ENCODE measurements around the gene STK32A.

The STK32A gene

DNA sequence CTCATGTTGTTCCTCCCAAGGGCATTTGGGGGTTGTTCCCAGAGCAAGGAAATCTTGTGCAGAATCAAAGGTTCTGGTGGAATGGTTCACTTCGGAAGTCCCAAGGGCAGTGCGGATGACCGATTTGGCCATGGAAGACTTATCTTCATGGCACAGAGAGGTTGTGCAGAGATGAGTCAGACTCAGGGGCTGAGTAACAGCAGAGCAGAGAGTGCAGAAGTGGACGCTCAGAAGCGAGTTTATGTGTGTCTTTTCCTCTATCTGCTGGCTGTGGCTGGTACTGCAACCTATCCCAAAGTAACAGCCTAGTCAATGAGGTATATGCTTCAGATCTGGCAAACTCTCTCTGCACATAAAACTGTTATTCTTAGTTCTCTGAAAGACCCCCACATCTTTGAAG lies 157.0 kb downstream of the STK32A start:
- DNase-seq (ENCODE audit: low read depth in 2 of 2) = peak; percentile 30 to 36

GRCh38 chr5:147393874-147394672 lies 159.2 kb downstream of the STK32A start:
- no peak for DNase-seq (ENCODE audit: low read depth in 2 of 2)

DNA sequence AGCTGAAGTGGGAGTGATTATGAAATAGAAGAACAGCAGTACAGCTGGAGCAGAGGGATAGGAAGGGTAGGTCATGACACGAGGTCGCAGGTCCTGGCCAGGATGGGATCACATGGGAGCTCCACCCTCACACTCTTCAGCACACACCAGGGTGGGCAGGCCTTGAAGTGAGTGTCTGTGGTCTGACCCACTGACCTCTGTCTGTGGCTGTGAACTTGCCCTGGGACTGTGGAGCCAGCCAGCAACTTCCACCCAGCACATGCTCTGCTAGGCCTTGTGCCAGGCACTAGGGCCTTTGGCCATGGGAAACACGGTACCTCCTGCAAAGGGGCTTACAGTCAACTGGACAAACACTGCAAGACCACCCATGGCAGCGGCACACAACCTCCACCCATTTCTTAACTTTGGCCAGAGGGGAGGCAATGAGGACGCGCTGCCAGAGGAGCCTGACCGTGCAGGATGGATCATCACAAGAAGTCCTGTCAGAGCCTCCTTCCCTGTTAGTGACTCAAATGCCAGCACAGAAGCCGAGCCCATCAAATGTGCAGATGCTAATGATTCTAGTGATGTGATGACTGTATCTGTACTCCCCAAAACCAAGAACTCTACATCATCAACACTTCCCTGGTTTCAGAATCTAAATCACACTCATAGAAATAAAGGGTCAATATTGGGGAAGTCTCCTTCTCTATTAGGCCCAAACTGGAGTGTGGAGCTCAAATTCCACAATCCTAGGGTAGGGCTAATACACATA lies 161.4 kb downstream of the STK32A start:
- DNase-seq (ENCODE audit: low read depth in 2 of 2) = no peak

DNA sequence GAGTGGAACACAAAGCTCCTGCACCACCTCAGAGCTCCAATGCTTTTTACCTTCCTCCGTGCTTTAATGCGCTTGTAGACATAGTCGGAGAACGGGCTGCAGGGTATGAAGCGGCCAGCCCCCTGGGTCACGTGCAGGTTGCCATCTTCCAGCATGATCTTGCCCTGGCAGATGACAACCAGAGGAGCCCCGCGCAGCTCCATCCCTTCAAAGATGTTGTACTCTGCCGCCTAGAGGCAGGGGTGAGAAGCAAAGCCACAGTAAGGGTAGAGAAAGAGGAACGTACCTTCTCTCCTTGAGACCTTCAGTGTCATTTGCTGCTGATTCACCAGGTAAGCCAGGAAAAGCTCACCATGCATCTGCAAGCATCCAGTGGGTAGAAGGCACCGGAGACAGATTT lies 162.8 kb downstream of the STK32A start:
- DNase-seq (ENCODE audit: low read depth in 2 of 2) = no peak

- DNase-seq (ENCODE audit: low read depth in 2 of 2) = peak; percentile 57 to 64
These were observed 164.0 kb downstream of the STK32A start for GRCh38 chr5:147398860-147399259.

GRCh38 chr5:147400126-147400809 lies 165.4 kb downstream of the STK32A start:
- DNase-seq (ENCODE audit: low read depth in 2 of 2) = no peak

DNA sequence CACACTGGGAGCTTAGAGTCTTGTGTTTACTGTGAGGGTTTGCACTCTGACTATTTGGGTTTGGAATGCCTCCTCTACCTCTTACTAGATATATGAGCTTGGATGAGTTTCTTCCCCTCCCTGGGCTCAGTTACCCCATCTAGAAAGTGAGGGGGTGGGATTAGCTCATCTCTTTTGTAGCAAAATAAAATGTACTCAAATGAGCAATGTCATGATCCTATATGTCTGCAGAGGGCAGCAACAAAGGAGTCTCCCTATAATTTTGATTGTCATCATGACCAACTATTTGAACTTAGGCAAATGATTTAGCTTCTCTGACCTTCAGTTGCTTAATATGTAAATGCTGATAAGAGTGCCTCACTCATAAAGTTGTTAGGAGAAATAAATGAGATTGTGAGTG lies 166.1 kb downstream of the STK32A start:
- no peak for DNase-seq (ENCODE audit: low read depth in 2 of 2)

DNA sequence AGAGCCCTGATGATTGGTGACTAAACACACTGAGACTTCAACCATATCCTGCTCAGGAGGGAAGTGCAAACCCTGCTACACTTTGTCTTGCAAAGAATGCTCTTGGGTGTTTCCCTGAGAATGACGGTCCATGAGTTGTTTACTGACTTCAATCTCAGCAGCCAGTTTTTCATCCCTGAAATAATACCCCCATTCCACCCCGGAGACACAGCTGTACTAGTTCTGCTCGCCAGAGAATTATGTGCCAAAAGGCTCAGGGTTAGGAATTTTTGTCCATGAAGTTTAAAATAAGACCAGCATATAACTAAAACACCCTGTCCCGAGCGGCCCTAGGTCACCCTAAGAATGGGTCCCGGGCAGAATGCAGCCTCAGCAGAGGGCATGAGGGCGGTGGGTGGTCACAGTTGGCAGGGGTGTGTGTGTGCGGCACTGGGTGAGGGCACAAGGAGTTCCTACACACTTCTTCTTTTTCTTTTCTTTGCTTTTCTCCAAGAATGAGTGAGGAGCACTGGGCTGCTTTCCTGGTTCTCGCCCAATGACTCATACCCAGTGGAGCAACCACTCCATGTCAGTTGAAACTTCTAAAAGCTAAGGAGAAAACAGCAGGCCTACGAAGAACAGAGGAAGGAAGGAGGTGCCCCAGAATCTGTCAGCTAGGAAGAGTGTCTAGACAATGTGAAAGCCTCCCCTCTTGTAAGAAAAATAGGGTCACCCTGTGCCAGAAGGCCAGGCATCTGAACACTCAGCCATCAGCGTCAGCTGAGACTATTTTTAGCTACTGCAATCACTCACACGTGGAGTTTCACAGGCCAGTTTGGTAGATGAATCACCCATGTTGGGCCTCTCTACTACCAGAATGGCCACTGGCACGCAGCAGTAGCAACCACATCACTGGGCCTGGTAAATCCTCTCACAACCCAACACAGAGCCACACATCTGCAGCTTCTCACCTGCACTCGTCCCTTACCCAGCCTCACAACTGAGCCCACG lies 169.1 kb downstream of the STK32A start:
- peak; percentile 86 to 88 for DNase-seq (ENCODE audit: low read depth in 2 of 2)

GRCh38 chr5:147404706-147405105 lies 169.9 kb downstream of the STK32A start:
- DNase-seq (ENCODE audit: low read depth in 2 of 2) = no peak

- DNase-seq (ENCODE audit: low read depth in 2 of 2) = no peak
These were observed 171.8 kb downstream of the STK32A start for GRCh38 chr5:147406636-147407035.

DNA sequence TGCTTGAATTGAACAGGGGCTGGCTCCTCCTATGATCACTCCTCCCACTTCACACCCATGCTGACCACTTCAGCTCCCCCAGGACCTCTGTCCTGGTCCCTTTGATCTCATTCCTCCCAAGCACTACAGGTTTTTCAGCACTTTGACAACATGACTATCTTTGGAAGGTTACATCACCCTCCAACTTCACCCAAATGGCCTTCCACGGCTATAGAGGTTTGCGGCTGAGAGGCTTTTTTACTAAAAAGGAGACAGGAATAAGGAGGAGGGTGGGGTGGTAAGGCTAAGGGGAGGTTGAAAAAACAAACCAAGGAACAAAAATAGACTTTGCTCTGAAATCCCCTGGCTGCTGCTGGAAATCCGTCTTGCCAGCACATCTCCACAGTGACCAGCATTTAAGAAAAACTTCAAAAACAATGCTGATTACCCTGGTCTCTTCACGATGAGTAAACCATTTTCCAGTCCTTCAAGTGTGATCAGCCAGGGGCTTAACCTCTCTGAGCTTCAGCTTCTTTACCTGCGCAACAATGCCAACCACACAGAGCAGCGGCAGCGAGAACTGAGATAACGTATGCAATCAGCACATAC lies 172.4 kb downstream of the STK32A start:
- no peak for DNase-seq (ENCODE audit: low read depth in 2 of 2)

DNA sequence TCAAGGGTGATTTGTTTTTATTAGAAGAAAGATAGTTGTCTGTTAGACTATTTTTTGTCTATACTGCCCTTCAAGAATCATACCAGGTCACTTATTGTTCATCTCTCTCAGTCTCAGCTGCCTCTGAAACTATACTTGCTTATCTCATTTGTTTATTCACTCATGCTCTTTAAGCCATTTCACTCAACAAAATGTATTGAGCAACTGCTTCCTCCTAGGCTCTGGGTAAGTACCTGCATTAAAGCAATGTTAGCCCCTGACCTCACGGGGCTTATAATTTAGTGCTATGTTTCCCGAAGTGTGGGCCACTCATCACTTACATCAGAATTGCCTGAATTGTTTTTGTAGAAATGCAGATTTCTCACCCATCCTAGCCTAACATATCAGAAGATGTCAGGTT lies 174.2 kb downstream of the STK32A start:
- no peak for DNase-seq (ENCODE audit: low read depth in 2 of 2)

DNA sequence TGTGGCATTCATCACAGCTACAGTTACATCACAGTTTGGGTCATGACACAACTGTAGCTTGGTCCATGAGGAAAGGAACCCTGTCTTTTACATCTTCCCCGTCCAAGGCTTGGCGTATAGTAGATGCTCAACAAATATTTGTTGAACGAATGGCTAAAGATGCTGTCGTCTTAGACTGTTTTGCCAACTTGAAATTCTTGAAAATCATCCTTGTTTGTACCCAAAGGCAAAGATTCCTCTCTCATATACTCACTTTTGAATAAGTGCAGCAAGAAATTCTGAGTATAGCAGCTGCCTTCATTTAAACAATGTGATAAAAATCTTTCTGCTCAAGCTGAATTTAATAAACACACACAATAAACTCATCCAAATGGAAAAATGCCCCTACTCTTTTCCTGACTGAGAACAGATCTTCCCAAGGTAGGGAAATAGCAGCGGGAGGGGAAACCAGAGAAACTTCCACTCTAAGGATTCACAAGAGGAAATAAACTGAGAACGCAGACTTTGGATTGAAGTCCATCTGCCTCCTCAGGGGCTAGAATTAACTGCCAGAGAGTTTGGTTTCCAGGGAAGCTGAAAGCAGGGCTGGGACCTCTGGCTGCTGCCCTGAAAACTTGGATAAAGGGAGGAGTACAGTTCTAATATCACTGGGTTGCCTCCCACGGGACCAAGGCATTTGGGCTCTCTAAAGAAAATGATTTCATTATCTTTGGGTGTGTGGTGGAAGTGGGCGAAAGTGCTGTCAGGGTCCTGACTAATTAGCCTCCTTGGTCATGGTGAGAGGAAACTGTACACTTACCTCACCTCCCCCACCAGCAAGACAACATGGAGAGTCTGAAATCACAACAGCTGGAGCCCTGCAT lies 175.9 kb downstream of the STK32A start:
- no peak for DNase-seq (ENCODE audit: low read depth in 2 of 2)

- no peak for DNase-seq (ENCODE audit: low read depth in 2 of 2)
These were observed 176.8 kb downstream of the STK32A start for GRCh38 chr5:147411359-147412319.

DNA sequence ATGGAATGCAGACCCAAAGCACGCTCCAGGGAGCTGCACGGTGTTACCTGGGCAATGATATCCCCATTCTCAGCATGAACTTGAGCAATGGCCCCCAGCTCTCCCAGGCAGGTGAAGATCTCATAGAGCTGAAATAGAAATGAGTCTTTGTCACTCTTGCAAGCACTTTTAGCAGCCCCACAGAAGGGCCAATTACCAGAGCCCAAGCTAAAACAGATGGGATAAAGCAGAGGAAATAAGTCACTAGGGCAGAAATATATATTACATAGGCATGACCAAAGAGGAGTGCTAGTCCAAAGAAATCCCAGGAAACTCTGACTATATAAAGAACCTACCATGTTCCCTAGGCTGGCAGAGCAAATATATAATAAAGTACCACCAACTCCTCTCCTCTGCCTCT lies 177.7 kb downstream of the STK32A start:
- no peak for DNase-seq (ENCODE audit: low read depth in 2 of 2)

- no peak for DNase-seq (ENCODE audit: low read depth in 2 of 2)
These were observed 178.4 kb downstream of the STK32A start for GRCh38 chr5:147413266-147413665.

GRCh38 chr5:147415651-147416050 lies 180.8 kb downstream of the STK32A start:
- DNase-seq (ENCODE audit: low read depth in 2 of 2) = no peak

DNA sequence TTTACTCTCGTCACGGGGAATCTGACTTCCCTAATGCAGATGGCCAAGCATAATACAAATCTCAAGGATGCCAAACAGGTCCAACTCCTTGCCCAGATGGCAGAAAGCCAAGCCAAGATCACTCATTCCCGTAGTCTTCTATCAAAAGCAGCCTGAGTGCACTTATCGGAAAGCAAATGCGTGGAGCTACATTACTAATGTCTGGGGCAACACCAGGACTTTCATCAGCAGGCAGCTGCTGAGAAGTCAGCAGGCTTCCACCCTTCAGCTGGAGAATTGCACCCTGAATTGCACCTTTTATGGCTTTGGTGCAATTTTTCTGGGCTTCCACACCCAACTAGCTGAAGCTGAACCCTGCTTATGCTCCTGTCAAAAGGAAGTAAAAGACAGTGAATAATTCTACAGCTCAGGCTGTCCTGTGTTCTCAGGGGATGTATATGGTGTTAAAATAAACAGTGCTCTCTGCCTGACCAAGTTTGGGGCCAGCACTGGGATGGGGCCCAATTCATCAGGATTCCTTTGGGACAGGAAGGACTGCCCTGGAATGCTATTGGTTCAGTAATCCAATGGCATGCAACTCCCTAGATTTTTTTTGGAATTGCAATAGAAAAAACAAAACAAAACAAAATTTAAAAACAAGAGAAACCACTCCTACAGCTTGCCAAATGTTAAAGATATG lies 182.4 kb downstream of the STK32A start:
- no peak for DNase-seq (ENCODE audit: low read depth in 2 of 2)
